Cardiac muscle cell (in vitro differentiated cells and primary cell): ENCODE measurements around the gene HSD11B2. TPM values are rescaled to one million over a fixed set of nuclear protein-coding genes. Genes with fewer than 3 reads are reported as not detected.

Source experiments
- DNase-seq, 2 donors: peaks; one replicate each; pipeline versions ENCODE4 v3.0.0 to v3.0.0-alpha.2; 2010 to 2017; ENCODE audit warnings: low read depth in 1 of 2, low spot score in 1 of 2
- H3K27ac ChIP-seq: fragments of 200-600 bp; sonication (generic); 2 replicates; pipeline ENCODE4 v1.5.1; 2016
- H3K27me3 ChIP-seq: fragments of 200-600 bp; sonication (generic); 2 replicates; pipeline ENCODE4 v1.6.0; 2016; ENCODE audit warnings: control low read depth
- H3K36me3 ChIP-seq: fragments of 200-600 bp; sonication (generic); 2 replicates; pipeline ENCODE4 v1.5.1; 2016; ENCODE audit warnings: control low read depth
- H3K4me1 ChIP-seq: fragments of 200-600 bp; sonication (generic); 2 replicates; pipeline ENCODE4 v1.8.1; 2017; ENCODE audit warnings: low read depth, mild to moderate bottlenecking, mixed run types
- H3K4me3 ChIP-seq: fragments of 200-600 bp; sonication (generic); 2 replicates; pipeline ENCODE4 v1.5.1; 2016; ENCODE audit warnings: mild to moderate bottlenecking
- H3K9me3 ChIP-seq: fragments of 200-600 bp; sonication (generic); 2 replicates; pipeline ENCODE4 v1.5.1; 2017; ENCODE audit warnings: low read depth, mild to moderate bottlenecking, control low read depth
- polyA plus RNA-seq: library from polyadenylated mRNA; unstranded; fragments of >200 nt; fragmentation: Nextera tagmentation; extraction: Ambion mirVana; gene quantifications from 2 replicates; pipeline ENCODE4 v1.2.1, GENCODE V29; 2016
- total RNA-seq: library from RNA; depleted of rRNA; stranded (reverse); fragments of >200 nt; gene quantifications from 2 replicates; pipeline ENCODE4 v1.2.3, GENCODE V29; 2016
- TF ChIP-seq, protein P1 (sequence below): IDR thresholded peaks from 2 replicates; pipeline ENCODE4 v1.5.1; 2012; ENCODE audit warnings: low read depth, mild to moderate bottlenecking, low read length

Gene HSD11B2
- total and polyA plus RNA-seq, 2 experiments from 2014 or later = 0.36 to 0.84 TPM

DNA sequence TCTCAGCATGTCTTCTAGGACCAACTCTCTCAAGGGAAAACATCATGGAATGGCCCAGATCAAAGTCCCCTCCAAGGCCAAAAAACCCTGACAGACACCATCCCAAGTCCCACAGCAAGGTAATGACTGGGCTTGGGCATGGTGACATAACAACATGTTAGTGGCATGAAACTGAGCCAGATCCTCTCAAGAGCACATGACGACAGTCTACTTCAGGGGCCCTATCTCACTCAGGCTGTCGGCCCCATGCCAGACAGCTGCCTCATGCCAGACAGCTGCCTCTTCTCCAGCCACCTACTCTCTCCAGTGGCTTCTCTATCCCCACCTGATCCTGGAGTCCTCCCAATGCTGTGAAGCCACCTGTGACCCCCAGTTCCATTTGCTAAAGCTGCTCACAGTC, 18.4 kb downstream of the HSD11B2 start:
- peaks cover 21% of the 10 kb centered on the region for H3K4me1 ChIP-seq
- no peak overlapping the region for H3K4me3 ChIP-seq
- DNase-seq = no peak
- no peaks in the 10 kb centered on the region for H3K9me3 ChIP-seq
- TF ChIP-seq, protein P1, sequence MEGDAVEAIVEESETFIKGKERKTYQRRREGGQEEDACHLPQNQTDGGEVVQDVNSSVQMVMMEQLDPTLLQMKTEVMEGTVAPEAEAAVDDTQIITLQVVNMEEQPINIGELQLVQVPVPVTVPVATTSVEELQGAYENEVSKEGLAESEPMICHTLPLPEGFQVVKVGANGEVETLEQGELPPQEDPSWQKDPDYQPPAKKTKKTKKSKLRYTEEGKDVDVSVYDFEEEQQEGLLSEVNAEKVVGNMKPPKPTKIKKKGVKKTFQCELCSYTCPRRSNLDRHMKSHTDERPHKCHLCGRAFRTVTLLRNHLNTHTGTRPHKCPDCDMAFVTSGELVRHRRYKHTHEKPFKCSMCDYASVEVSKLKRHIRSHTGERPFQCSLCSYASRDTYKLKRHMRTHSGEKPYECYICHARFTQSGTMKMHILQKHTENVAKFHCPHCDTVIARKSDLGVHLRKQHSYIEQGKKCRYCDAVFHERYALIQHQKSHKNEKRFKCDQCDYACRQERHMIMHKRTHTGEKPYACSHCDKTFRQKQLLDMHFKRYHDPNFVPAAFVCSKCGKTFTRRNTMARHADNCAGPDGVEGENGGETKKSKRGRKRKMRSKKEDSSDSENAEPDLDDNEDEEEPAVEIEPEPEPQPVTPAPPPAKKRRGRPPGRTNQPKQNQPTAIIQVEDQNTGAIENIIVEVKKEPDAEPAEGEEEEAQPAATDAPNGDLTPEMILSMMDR = no peak
- no peak overlapping the region for H3K27ac ChIP-seq
- H3K36me3 ChIP-seq = no peaks in the 10 kb centered on the region
- H3K27me3 ChIP-seq = no peaks in the 10 kb centered on the region

DNA sequence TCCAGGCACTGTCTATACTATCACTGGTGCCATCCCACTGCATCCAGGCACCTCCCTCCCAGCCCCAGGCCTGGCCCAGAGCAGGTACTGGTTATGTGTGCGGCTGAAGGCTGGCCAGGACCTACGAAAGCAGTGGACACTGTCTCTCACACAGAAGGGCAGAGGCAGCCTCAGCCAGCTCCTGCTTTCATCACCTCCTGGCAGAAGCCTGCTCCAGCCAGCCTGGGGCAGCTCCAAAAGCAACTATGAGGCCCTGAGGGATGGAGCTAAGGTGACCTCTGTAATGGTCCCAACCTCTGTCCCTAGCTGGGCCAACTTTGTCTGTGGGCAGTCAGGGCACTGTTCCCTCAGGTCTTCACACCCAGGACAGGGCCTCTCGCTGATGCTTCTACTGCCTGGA, 18.8 kb downstream of the HSD11B2 start:
- H3K27me3 ChIP-seq = no peaks in the 10 kb centered on the region
- H3K4me3 ChIP-seq = no peak overlapping the region
- H3K27ac ChIP-seq = no peak overlapping the region
- no peaks in the 10 kb centered on the region for H3K36me3 ChIP-seq
- TF ChIP-seq, protein P1 = no peak
- peaks cover 21% of the 10 kb centered on the region for H3K4me1 ChIP-seq
- no peak for DNase-seq
- H3K9me3 ChIP-seq = no peaks in the 10 kb centered on the region

DNA sequence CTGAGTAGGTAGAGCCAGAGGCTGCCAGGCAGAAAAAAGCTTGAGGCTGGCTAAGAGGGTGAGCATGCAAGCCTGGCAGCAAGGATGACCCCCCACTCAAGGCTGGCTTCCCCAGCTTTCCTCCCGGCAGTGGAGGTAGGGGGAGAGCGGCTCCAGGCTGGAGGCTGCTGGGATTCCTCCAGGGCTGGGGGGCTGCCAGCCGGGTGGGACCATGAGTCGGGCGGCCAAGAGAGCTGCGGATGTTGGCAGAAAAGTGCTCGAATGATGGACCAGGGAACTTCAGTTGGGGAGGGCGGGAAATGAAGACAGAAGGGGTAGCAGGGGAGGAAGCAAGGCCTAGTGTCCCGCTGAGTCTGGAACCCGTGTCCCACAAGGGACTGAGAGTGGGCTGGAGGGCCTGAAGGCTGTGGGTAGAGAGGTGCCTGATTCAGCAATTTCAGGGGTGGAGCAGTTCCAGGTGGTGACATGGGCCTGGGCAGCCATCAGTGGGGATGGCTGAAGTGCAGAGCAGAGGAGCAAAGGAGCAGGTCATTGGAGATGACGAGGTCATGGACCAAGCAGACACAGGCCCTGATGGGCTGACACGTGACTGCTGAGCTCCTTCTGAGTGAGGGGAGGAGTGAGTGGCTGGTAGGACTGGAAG, 20.3 kb downstream of the HSD11B2 start:
- Histone ChIP-seq H3K4me1 (peaks cover 21% of the 10 kb centered on the region), H3K27me3 (no peaks in the 10 kb centered on the region), H3K4me3 (no peak overlapping the region), H3K36me3 (no peaks in the 10 kb centered on the region), H3K9me3 (no peaks in the 10 kb centered on the region), H3K27ac (no peak overlapping the region)
- TF ChIP-seq, protein P1 = no peak
- DNase-seq = no peak

DNA sequence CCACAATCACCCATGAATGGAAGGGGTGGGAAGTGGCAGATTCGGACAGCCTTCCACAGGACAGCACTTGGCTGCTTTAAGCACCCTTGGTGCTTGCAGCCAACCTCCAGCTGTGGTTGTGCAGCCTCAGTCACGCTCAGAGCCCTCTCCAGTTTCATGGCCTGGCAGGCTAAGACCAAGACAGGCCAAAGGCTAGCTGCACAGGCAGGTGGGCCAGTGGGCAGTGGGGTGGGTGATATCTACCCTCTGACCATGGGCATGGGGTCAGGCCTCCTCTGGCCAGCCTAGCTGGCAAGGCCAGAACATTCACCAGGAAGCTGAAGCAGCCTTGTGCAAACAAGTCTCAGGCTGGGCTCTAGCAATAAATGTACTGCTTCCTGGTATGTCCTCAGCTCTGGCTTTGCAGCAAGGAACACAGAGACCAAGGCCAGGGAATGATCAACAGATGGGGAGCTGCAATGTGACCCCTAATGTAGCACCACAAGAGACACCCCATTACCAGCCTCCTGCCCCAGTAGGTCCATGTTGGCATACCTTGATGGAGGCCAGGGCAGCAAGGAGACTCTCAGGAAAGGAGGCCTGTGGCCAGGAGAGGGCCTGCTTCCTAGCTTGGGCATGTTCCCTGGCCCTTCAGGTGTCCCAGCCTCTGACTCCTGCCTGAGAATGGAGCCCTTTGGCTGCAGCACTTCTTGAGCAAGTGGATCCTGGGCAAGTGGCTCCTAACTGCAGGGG, 20.9 kb downstream of the HSD11B2 start:
- Histone ChIP-seq H3K27ac (no peak overlapping the region), H3K4me1 (peaks cover 23% of the 10 kb centered on the region), H3K27me3 (no peaks in the 10 kb centered on the region), H3K4me3 (no peak overlapping the region), H3K9me3 (no peaks in the 10 kb centered on the region), H3K36me3 (no peaks in the 10 kb centered on the region)
- TF ChIP-seq, protein P1 = no peak
- no peak for DNase-seq

DNA sequence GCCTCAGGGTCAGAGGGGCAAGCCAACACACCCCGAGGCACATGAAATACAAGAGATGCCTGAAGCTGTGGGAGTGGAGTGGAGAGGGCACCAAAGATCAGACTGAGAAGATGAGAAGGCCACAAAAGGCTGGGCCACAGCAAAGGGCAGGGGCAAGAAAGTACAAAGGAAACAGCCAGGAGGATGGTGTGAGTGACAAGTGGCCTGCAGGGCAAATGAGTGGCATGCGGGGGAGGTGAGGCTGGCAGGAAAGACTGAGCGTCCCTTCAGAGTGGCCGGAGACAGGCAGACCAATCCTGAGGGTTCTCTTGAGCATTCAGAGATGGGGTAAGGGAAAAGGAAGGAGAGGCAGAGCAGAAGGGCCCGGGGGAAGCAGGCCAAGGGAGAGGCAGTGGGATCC, 23.2 kb downstream of the HSD11B2 start:
- no peaks in the 10 kb centered on the region for H3K27me3 ChIP-seq
- no peak overlapping the region for H3K4me3 ChIP-seq
- DNase-seq = no peak
- H3K36me3 ChIP-seq = no peaks in the 10 kb centered on the region
- peaks cover 27% of the 10 kb centered on the region for H3K4me1 ChIP-seq
- H3K27ac ChIP-seq = no peak overlapping the region
- no peaks in the 10 kb centered on the region for H3K9me3 ChIP-seq
- TF ChIP-seq, protein P1 = no peak
